Cardiac septum (tissue), 1 donor: ENCODE data around the gene COG2. TPM values are rescaled to one million over a fixed set of nuclear protein-coding genes. Genes with fewer than 3 reads are reported as not detected.
A peak's percentile ranks its signal among the peaks of the same experiment; 100 is the strongest.
"Not testable (repeated sequence)": the region's sequence is repeated elsewhere in the genome, so short reads cannot be mapped to it uniquely, and the experiment has no call there.

Source experiments
- DNase-seq: peaks from one replicate; pipeline ENCODE4 v3.0.0-alpha.2; 2020; ENCODE audit warnings: low spot score
- intact Hi-C: fragments of 100-400 bp; cut with DNase I; formaldehyde crosslinking; loops from one replicate; pipeline ENCODE4 v1.14.0; 2022
- long read RNA-seq: library from polyadenylated mRNA; unstranded; transcript quantifications from one replicate; pipeline ENCODE4 v2.0.0, GENCODE V29; 2021
- total RNA-seq: library from RNA; stranded (reverse); fragmentation: NEBNext Ultra II Directional; extraction: Animal tissue kit (Norgen Biotek cat#: 25700); gene quantifications from one replicate; pipeline ENCODE4 v1.2.1, GENCODE V29; 2021
- donor health status: DM: no; HTN: no; CAD: no.

COG2 gene
- 19.4 TPM for total RNA-seq
- long read RNA-seq, transcript COG2-202 (18 exons, 2,921 nt): major isoform, 28 of 35 reads
- long read RNA-seq, partial matches to known transcripts: 2 of 35 reads
- long read RNA-seq, other reads (novel, unspliced or antisense): 3 of 35 reads

GRCh38 chr1:230642263-230642959 is at the start of gene COG2:
Gene COG2 (plus strand): TSS chr1:230642481. CDS start chr1:230642607, 126 bp downstream.
- peak; percentile 96 for DNase-seq
- intact Hi-C loops: loop anchor here (1.0 to 10.0 kb wide), 2 partner anchors 131 to 272 kb away; no protein-coding TSS in a partner anchor

DNA sequence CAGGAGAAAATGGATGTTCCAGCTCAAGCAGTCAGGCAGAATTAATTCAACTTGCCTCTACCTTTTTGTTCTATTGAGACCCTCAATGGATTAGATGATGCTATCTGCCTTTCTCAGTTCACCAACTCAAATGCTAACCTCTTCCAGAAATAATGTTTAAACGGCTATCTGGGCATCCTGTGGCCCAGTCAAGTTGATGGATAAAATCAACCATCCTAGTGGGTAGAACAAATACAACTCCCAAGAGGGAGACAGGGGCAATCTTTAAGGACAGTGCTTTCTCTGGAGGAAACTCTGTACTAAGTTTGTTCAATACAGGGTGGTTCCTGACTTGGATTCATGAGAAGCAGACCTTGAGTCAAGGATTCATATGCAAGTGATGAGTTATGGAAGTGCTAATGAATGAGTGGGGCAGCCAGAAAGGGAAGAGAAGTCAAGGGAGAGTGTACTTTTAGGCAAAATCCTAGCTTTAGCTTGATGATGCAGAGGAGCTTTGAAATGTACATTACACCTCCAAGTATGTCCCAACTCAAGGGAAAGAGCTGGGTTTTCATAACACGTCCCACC is 49.4 kb upstream of the COG2 start:
- intact Hi-C loops: no loop called here
- no peak for DNase-seq

- intact Hi-C loops: no loop called here
- no peak for DNase-seq
These were observed 48.0 kb upstream of the COG2 start for GRCh38 chr1:230594214-230594773.

GRCh38 chr1:230595181-230595580 is 47.1 kb upstream of the COG2 start:
- intact Hi-C loops: no loop called here
- no peak for DNase-seq

- DNase-seq: no peak
- intact Hi-C loops: no loop called here
These were observed 46.0 kb upstream of the COG2 start for GRCh38 chr1:230596306-230596705.

DNA sequence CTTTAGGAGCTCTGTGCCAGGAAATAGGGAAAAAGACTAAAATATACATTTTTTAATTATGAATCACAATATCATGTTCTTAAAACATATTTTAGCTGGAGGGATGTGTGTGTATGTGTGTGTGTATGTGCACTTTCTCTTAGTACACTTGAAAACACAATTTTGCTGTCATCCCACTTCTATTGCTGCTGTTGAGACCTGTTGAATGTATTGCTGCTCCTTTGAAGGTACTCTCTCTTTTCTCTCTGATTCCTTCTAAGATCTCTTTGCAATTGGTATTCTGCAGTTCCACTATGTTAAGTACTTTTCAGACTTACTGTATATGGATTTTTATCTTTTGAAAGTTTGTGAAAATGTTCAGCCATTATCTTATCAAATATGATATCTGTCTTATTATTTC is 43.5 kb upstream of the COG2 start:
- intact Hi-C loops: no loop called here
- no peak for DNase-seq

- intact Hi-C loops: no loop called here
- no peak for DNase-seq
These were observed 42.2 kb upstream of the COG2 start for GRCh38 chr1:230599926-230600656.

GRCh38 chr1:230600657-230601400 is 41.5 kb upstream of the COG2 start:
- intact Hi-C loops, DNase-seq: not testable (repeated sequence)

GRCh38 chr1:230609208-230609607 is 33.1 kb upstream of the COG2 start:
- DNase-seq: no peak
- intact Hi-C loops: no loop called here

- no peak for DNase-seq
- intact Hi-C loops: no loop called here
These were observed 31.7 kb upstream of the COG2 start for GRCh38 chr1:230610589-230610988.

DNA sequence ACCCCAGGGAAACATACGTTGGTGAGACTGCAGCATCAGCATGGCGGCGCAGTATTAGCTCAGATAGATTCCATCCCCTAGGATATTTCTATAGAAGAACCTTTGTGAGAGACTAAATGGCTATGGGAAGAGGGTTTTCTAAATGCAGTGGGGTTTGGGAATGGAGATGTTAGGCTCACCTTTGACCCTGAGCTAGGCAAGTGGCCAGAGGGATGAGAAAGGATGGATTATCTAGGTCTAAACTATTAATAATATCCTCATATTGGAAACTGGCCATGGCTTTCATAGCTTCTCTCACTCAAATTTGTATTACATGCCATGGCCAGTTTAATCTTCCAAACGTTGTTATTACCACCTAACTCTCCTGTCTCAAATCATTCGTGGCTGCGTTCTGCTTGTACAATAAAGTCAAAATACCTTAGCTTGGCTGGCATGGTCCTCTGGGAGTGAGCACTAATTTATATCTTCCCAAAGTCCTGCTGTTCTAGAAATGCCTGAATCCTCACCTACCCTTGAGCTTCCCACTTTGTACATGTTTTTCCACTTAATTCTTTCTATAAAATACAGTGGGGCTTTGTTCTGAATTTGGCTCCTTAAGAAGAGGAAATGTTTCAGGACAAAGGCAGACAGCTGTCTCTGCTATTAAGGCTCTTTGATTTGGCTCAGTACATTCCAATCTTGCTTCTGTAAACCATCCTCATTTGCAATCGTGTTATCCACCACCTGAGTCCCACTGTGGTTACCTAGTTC is 31.0 kb upstream of the COG2 start:
- DNase-seq: no peak
- intact Hi-C loops: no loop called here

GRCh38 chr1:230611878-230612235 is 30.4 kb upstream of the COG2 start:
- intact Hi-C loops: no loop called here
- no peak for DNase-seq

DNA sequence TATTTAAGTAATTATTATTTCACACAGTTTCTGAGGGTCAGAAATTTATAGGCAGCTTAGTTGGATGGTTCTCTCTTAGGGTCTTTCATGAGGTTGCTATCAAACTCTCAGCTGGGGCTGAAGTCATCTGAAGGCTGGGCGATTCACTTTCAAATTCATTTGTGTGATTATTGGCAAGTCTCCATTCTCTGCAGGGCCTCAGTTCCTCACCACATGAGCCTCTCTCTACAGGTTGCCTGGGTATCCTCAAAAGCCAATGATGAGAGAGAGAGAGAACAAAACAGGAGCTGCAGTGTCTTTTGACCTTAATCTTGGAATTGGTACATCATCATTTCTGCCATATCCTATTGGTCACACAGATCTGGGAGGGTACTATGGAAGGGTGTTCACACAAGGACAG is 29.6 kb upstream of the COG2 start:
- no peak for DNase-seq
- intact Hi-C loops: no loop called here

- intact Hi-C loops: no loop called here
- no peak for DNase-seq
These were observed 28.2 kb upstream of the COG2 start for GRCh38 chr1:230614121-230614520.

DNA sequence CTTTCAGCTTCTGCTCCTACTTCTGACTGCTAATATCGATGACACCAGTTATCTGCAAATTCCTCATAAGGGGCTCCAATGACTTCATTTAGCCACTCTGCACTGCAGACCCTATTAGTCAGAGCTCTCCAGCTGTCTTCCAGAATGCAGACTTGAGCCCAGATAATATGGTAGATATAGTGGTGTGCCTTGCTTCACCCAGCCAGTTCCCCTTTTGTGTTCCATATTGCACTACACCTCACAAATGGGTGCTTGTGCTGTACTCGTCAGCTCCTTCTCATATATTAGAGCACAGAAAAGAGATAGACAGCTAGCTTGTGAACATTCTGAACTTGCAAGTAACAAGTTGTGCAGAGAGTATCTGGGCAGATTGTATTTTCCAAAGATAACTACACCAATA is 23.7 kb upstream of the COG2 start:
- intact Hi-C loops: no loop called here
- no peak for DNase-seq

DNA sequence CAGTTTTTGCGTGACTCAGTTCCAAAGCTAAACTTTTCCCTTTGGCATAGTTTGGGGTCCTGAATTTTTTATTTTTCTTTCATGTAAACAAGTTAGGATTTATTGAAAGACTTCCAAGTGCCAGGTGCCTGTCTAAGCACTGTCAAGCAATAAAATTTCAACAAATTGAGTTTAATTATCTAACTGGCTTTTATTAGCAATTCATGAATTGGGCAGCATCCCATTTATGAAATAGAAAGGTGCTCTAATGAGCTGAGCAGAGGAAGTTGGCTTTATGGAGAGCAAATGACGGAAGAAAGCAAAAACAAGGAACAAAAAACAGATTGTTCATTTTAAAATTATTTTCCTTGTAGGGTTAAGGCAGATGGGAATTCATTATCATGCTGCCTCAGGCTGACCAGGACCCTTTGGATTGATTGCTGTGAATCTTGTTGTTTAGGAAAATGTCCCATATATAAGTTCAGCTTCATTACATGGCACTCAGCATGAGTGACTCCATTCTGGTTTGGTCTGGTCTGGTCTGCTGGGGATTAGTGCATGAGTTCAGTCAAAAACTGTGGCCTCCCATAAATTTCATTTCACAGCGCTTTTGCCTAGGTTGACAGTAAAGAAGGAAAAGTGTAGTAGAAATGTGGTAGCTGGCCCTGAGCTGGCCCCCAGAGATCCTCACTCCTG is 21.5 kb upstream of the COG2 start:
- intact Hi-C loops: no loop called here
- no peak for DNase-seq

- DNase-seq: no peak
- intact Hi-C loops: no loop called here
These were observed 20.8 kb upstream of the COG2 start for GRCh38 chr1:230621324-230622030.

DNA sequence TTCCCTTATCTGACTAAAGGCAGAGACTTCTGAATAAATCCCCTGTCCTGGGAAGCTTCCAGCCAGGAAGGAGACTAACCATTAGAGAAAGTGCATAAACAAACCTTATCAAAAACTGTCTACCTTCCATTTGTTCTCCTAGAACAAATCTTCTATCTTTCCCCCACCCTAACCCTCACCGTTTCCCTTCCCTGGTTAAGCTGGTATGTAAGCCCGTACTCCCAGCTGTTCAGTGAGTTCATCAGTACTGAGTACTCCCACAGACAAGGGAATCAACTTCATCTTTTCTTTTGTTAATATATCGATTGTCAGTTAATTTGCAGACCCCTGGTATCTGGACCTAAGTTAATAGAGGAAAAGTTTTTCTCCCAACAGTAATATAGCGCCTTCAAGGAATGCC is 20.1 kb upstream of the COG2 start:
- intact Hi-C loops: no loop called here
- DNase-seq: no peak
